T1000 (cell line): Measurements from ENCODE around the gene MRGPRD.

Experiments used
- DNase-seq: peaks from one replicate; lab custom pipeline; 2025; ENCODE audit warnings: mixed read lengths; lab: John Stamatoyannopoulos, UW

MRGPRD gene

DNA sequence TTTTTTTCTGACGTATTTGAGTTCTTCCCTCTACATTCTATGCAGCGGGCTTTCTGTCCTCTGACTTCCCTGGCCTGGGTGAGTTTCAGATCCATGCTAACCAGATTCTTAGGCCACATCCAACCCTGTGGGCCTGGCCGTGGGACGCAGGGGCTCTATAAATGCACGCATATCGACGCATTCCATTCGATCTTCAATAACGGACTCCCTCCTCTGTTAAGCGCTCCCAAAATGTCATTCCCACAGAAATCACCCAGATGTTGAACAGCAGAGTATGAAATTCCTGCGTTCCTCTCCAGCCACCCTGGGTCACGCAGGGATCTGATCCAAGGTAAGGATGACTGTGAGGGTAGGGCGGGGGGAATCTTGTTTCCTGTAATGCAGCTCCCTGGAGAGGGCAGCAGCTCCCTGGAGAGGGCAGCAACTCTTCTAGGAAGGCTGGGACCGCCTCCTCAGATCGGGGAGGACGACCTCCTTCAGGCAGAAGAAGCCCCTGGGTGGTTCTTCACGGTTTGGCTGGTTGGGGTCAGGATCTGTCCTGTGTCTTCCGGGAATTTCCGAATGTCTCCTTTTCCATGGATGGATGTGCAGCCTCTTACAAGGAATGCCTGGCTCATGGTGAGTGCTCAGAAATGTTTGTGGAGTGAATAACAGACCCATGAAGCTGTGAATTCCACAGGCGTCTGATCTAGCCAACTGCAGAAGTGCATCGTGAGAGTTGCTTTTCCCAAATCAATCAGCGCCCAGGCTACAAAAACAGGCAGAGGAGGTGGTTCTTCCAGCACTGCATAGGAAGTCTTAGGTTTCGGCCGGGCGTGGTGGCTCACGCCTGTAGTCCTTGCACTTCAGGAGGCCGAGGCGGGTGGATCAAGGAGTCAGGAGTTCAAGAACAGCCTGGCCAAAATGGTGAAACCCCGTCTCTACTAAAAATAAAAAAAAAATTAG, 12.2 kb downstream of the MRGPRD start:
- no peak for DNase-seq

DNA sequence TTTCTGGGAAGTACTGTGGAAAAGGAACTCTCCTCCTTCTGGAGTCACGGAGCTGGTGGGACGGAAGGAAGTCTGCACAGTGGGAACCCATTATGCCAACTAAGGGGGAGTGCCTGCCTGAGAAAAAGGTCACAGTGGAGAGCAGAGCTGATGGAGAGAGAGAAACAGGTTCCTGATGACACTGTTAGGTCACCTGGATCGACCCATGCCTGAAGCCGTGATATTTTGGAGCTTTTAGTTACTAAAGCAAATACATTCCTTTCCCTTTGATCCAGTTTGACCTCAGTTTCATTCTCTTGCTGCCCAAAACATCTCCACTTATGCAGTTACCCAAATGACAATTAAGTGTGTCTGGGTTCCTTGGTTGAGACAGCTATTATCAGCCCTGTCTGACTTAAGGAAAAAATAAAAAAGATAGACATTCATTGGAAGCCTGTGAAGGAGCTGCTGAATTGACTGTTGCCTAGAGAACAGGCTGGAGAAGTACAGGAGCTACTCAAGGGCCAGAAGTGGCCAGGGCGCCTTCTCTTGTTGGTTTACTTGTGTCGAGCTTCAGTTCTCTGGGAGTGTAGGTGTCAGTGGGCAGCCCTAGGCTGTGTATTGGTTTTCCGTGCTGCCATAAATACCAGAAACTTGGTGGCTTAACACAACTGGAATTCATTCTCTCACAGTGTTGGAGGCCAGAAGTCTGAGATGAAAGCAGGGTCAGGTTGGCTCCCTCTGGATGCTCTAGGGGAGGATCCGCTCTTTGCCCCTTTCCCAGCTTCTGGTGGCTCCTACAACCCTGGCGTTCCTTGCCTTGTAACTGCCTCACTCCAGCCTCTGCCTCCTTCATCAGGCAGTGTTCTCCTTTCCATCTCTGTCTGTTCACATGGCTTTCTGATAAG, 13.6 kb downstream of the MRGPRD start:
- no peak for DNase-seq

DNA sequence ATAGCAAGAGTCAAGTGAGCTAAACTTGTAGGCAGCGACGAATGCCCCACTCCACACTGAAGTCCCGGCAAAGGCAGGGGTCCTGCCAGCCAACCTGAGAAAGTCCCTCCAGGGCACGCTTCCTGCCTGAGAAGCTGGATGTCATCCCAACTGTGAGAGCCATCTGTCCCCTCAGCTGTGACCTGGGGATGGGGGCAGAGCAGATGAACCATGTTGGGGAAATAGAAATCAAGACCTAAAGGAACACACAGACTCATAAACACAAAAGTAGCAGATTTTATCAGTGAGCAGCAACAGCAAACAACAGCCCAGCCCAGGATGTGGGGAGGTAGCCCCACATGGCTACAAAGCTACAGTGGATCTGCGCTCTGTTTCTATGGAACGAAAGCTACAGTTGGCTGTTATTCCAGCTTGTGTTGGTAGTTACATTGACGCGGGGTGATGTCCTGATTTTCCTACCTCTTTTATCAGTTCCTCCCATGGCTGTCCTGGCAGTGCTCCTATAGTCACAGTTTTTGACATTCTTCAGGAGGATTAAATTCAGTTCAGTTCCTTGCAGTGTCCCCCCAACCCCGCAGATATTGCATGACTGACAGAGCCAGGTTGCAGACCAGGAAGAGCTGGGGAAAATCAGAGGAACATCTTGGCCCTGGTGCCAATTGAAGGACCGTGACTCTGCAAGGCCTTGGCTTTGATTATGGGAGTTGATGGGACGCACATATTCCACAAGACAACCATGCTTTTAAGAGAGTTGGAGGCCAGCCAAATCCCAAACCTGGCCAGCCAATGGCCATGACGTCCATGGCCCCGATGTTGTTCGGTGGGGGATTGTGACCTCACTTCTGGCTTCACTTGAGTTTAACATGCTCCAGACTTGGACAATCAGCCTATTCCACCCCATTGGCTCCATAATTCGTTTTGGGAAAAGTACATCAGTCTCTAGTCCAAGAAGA, 14.6 kb downstream of the MRGPRD start:
- no peak for DNase-seq

DNA sequence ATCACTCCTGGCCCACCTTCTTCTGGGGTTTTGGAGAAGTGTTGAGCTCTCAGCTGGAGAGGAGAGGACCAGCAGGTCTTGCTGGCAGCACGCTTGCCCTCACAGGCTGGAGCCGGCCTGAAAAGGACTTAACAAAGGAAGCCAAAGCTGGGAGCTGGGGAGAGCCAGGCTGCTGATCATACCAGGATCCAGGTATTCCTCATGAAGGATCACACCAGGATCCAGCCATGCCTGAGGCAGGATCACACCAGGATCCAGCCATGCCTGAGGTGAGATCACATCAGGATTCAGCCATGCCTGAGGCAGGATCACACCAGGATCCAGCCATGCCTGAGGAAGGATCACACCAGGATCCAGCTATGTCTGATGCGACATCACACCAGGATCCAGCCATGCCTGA, 17.0 kb downstream of the MRGPRD start:
- DNase-seq, result no peak

DNA sequence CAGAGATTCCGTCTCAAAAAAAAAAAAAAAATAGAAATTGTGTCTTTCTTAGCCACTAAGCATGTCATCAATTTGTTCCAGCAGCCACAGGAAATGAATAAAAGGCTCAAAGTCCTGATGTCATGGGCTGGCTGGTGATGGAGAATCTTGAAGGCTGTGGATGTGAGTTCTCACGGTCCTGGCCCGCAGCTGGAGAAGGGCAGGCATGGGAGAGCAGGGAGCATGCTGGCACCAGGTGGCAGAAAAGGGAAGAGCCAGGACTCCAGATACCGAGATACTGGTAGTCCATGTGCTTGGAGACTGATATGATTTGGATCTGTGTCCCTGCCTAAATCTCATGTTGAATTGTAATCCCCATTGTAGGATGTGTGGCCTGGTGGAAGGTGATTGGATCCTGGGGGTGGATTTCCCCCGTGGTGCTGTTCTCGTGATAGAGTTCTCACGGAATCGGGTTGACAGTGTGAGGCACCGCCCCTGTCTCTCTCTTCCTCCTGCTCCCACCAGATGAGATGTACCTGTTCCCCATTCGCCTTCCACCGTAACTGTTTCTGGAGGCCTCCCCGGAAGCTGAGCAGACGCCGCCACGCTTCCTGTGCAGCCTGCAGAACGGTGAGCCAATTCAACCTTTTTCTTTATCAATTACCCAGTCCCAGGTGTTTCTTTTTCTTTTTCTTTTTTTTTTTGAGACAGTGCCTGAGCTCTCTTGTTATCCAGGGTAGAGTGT, 18.1 kb downstream of the MRGPRD start:
- DNase-seq, result no peak

DNA sequence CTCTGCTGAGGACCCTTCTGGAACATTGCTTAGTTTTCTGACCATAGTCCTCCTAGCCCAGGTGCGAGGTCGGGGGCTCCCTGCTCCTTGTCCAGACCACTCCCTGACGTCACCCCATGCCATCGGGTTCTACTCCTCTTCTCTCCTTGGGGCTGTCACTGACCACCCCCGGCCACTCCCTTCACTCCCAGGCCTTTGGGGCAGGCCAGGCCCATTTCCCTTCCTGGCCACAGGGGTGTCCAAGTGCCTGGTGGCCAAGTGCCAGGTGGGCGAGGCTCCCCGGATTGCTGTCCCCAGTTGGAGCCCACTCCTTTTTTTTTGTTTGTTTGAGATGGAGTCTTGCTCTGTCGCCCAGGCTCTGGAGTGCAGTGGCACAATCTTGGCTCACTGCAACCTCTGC, 19.5 kb downstream of the MRGPRD start:
- no peak for DNase-seq

DNA sequence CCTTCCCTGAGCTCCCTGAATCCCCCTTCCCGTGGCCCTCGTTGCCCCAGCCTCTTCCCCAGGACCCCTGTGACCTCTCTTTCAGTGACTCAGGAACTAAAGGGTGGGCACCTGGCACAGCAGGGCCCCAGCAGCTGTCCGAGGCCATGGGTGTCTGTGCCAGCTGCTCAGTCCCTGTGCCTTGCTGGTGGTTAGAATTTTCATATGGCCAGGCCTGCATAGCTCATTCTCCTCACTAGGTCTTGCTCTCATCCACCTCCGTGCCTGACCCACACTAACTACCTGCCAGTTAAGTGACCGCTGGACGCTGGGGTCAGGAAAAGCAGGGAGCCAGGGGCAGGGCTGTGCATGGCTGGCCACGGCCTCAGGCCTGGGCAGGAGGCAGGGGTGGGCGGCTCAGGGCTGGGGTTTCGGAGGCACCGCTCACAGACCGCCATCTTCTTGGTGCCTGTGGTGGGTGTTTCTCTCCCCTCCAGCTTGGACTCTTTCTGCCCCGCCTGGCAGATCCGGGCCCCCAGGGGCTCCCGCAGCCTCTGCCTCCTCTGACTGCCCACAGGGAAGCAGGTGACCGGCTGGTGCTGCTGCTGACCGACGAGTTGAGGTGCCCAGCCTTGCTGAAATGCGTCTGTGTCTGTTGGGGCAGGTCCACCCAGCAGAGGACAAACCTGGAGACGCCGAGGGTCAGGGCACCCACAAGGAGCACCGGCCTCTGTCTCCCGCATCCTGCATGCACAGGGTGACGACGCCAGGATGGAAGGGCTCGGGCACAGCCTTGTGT, 20.3 kb downstream of the MRGPRD start:
- DNase-seq, result no peak

DNA sequence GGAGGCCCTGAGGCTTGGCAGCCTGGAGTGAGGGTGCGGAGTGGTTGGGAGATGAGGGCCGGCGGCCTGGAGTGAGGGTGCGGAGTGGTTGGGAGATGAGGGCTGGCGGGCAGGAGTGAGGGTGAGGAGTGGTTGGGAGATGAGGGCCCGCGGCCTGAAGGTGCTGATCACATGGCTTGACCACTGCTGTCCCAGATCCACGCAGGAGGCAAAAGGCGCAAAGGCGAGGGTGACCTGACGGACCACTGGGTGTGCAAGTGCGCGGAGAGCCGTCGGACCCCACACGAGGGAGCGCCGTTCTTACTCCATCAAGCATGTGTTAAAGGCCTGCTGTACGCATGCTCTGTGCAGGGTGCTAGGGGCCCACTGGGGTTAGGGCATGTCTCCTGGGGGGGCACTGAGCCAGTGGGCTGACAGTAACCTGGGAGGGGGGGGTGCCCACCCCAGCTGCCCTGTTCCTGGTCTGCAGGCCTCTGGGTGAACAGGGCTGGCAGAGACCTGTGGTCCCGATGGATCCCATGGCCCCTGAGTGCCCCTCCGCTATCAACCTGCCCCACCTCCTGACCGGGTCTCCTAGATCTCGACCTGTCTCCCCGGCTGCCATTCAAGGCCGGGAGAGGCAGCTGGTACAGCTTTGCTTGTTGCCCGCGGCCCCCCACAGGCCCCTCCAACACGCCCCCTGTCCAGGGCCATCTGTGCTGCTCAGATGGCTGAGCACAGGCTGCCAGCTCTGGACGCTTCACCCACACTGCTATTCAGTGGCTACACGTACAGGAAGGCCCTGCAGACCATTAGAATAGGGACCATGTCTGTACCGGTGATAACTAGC, 21.1 kb downstream of the MRGPRD start:
- no peak for DNase-seq

DNA sequence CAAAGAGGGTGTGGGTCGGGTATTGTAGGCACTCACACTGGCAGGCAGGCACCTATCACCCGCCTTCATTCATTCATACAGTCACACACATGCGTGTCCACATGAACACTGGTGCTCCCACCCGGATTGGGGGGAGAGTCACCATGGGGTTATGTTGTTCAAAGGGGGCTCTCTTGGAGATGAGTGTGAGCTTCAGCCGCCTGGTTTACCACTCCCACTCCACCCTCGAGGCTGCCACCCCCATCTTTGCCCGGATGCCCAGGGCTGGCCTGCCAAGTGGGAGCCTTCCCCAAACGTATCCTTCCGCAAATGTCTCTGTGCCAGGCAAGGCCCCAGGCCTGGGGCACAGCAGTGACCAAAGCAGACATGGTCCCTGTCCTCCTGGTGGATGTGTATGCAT, 22.6 kb downstream of the MRGPRD start:
- no peak for DNase-seq

DNA sequence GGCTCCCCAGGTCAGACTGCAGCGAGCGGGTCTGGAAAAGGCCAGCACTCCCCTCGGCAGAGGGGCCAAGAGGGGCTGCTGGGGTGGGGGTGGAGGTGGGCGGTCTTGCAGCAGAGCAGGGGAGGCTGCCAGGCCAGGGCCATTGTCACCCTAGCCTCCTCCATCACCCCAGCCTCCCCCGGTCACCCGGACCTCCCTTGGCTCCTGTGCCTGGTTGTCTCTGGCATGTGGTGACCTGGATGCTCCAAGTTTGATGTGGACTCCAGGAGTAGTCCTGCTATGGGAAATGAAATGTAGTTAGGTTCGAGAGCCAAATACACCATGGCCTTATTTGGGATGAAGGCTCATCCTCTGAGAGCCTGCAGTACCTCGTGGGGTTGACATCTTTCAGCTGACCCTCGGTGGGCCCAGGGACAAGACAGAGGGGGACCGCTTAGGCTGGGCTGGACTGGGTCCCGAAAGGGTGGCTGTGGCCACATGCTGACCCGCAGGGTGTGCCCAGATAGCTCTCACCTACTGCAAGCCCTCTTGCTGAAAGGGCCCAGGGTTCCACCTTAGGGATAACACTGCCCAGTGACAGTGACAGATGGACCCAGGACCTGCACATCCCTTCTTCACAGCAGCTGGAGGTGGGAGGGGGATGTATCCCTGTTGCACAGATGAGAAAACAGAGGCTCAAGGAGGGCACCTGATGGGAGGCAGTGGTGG, 24.1 kb downstream of the MRGPRD start:
- no peak for DNase-seq

DNA sequence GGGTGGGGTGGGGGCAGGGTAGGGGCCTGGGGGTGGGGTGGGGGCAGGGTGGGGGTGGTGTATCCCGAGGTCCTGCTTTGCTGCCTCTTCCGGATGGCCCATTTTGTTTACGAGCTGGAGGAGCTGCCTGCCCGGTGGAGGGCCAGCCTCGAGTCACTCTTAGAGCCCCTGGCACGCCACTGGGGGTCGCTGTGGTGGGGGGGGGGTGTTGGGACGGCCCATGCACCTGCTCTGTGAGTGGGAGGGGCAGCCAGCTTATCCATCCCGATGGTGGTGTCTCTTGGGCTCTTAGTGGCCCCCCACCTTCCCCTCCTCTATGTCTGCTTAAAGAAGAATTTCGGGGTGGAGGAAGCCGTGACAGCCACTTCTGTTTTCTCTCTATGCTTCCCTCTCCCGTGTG, 24.6 kb downstream of the MRGPRD start:
- DNase-seq, result no peak

DNA sequence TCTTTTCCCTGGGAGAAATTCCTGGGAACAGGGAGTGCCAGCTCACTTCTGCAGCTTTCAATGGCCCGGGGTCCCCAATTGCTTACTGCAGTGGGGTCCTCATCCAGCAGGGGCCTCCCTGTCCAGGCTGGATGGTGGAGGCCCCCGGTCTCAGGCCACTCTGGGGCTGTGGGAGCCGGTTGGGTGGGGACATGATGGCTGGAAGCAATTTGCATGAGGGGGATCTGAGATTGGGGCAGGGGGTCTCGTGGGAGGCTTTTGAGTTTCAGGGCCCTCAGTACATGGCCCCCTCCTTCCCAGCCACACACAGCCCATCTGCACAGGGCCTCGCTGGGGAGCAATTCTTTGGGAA, 25.2 kb downstream of the MRGPRD start:
- no peak for DNase-seq

DNA sequence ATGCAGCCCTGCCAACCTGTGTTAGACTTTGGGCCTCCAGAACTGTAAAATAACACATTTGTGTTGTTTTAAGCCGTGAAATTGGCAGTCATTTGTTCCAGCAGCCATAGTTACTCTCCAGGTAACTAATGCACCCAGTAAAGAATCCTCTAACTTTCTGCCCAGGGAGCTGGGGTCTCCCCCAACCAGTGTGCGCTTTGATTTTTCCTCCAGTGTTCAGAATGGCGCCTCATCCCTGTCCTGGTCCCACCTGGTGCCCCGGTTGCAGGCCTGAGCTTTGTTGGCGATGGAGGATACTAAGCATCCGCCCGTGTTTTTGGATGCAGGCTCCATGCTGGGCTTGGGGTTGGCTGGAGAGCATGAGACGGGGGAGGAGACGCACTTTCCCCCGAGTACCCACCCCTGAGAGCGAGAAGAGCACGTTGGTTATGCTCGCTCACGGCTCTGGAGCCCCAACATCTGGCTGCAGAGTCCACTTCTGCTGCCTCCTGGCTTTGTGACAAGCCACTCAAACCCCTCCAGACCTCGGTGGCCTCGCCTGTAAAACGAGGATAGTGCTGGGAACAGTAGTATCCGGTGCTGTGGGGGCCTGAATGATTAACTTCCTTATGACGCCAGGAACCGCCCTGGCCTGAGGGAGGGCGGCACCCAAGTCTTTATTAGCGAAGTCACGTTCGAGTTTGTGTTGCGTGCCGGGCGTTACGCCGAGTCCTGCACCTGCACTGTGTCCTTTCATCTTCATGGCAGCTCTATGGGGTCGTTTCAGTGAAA, 25.8 kb downstream of the MRGPRD start:
- no peak for DNase-seq

DNA sequence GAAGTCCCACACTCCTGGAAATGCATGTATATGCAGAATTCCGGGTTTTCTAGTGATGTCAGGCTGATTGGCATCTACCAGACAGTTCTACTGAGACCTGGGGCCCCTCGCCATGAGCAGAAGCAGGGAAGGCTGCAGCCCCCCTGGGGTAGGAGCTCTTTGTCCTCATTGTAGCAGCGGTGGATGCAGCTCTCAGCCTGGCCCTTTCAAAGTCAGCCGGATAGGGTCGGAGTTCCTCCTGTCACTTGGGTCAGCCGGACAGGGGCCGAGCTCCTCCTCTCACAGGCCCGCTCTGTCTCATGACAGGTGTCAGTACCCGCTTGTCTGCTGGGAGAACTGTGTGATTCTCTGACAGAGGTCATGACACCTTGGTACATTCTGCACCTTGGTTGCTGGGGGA, 30.0 kb downstream of the MRGPRD start:
- DNase-seq, result no peak

DNA sequence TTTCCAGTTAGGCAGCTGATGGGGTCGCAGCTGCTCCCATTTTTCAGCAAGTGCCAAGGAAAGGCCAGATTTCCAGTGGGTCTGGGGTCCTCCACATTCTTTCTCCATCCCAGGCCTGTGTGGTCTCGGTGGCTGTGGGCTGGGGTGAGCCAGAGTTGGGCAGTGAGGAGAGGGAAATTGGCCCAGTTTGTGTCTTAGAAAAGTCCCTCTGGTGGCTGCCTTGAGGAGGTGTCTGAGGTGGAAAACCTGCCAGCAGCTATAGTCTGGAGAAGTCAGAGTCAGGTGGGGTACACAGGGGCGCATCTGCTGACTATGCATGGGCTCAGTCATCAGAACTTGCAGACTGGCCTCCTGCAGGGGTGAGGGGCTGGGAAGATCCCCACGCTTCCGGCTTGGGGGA, 30.5 kb downstream of the MRGPRD start:
- DNase-seq, result no peak

DNA sequence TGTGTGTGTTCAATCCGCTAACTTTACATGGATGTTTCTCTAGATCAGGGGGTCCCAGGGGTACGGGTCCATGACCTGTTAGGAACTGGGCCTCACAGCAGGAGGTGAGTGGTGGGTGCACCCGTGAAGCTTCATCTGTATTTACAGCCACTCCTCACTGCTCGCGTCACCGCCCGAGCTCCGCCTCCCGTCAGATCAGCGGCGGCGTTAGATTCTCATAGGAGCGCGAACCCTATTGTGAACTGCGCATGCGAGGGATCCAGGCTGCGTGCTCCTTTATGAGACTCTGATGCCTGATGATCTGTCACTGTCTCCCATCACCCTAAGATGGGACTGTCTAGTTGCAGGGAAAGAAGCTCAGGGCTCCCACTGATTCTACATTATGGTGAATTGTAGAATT, 31.9 kb downstream of the MRGPRD start:
- DNase-seq, result no peak

DNA sequence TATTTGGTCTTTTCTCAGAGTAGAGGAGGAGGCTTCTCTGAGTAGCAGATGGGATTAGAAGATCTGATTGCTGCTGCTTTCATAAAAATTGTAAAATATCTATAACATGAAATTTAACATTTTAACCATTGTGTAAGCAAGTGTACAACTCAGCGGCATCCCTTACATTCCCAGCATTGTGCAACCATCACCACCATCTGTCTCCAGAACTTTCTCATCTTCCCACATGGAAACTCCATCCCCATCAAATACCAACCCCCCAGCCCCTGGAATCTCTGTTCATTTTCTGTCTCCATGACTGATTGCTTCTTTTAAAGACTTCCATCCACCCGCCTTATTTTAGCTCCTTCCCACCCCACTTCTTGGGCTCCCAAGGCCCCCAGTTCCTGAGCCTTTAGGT, 32.3 kb downstream of the MRGPRD start:
- DNase-seq, result no peak

DNA sequence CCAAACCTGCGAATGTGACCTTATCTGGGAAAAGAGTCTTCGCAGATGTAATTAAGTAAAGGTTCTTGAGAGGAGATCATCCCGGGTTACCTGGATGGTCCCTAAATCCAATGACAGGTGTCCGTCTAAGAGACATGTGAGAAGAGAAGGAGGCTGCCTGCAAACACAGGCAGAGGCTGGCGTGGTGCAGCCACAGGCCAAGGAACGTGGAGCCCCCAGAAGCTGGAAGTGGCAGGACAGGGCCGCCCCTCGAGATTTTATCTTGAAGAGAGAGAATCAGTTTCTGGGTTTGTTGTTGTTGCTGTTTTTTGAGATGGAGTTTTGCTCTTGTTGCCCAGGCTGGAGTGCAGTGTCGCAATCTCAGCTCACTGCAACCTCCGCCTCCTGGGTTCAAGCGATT, 33.6 kb downstream of the MRGPRD start:
- no peak for DNase-seq
